Measurements from ENCODE around the gene TOMM40. TPM values are rescaled to one million over a fixed set of nuclear protein-coding genes. Genes with fewer than 3 reads are reported as not detected.
A peak's percentile ranks its signal among the peaks of the same experiment; 100 is the strongest.
"Not testable (repeated sequence)": the region's sequence is repeated elsewhere in the genome, so short reads cannot be mapped to it uniquely, and the experiment has no call there.

Gene TOMM40
- total RNA-seq, 1 experiment from 2014 or later, result 104 TPM

DNA sequence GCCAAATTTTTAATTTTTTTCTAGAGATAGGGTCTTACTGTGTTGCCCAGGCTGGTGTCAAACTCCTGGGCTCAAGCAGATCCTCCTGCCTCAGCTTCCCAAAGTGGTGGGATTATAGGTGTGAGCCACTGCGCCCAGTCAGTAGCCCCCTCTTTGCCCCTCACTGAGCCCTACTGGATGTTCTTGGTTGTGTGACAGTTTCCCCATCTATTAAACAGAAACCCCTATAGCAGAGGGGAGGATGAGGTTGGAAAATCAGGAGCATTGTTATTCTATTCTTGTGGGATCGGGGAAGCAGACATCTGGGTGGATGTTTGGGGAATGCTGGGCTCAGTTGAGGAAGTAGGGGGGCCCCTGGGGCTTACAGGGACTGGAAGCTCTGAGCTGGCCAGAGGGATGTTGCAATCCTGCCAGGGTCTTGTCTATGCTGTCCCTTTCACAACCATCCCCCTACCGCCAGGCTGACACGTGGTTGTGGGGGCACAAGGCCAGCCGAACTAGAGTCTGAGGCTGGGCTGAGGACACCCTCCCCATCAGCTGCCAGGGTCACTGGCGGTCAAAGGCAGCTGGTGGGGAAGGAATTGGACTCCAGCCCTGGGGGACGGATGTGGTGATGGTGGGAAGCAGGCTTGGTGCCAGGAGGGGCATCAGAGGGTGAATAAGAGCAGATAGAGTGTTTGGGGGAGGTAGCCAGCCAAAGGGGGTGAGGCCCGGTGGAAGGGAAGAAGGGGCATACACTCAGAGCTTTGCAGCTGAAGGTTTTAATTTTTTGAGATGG lies 34.2 kb downstream of the TOMM40 start:
- Histone ChIP-seq H3K27me3 (no peaks in the 10 kb centered on the region), H3K27ac (peak overlapping the region; percentile 48), H3K4me3 (no peak overlapping the region), H3K9me3 (replicated peaks) (no peaks in the 10 kb centered on the region), H3K4me1 (peaks cover 26% of the 10 kb centered on the region), H3K36me3 (no peaks in the 10 kb centered on the region)
- peak; percentile 95 for DNase-seq

DNA sequence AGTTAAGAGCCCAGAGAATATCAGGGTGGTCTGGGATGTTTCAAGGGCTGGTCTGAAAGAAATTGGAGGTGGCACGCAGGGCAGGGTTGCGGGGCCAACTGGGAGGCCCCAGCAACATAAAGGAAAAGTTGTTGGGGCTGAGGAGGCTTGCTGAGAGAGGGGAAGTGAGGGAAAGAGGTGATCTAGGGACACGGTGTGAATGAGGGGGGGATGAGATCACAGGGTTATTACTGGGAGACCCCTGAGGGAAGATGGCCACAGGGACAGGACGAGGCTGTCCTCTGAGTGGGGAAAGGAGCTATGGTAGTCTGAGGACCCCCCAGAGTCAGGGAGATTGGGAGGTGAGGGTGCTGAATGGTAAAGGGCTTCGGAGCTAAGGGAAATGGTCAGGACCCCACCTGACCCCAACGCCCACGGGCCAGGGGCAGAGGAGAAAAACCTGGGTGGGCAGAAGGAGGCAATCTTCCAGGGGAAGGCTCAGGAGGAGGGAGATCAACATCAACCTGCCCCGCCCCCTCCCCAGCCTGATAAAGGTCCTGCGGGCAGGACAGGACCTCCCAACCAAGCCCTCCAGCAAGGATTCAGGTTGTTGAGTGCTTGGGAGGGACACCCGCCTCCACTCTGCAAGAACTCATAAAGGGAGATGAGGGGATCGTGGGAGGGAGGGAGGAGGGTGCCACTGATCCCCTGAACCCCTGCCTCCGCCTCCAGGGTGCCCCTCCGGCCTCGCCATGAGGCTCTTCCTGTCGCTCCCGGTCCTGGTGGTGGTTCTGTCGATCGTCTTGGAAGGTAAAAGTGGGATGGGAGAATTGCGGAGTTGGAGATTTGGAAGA lies 35.4 kb downstream of the TOMM40 start:
- H3K36me3 ChIP-seq; H3K27me3 ChIP-seq; H3K27ac ChIP-seq; H3K9me3 ChIP-seq (replicated peaks): not testable (repeated sequence)
- Histone ChIP-seq H3K4me1 (peaks cover 26% of the 10 kb centered on the region), H3K4me3 (peak overlapping the region; percentile 36)
- peak in 1 of 2 experiments; percentile 39 for DNase-seq

GRCh38 chr19:44927746-44928145 lies 36.7 kb downstream of the TOMM40 start:
- Histone ChIP-seq H3K36me3 (no peaks in the 10 kb centered on the region), H3K27ac (no peak overlapping the region), H3K9me3 (replicated peaks) (no peaks in the 10 kb centered on the region), H3K4me1 (peaks cover 26% of the 10 kb centered on the region), H3K27me3 (no peaks in the 10 kb centered on the region), H3K4me3 (no peak overlapping the region)
- no peak for DNase-seq

- Histone ChIP-seq H3K36me3 (no peaks in the 10 kb centered on the region), H3K27me3 (no peaks in the 10 kb centered on the region; the same call in 1 of the 2 replicates)
Observed at GRCh38 chr19:44930088-44930487, 39.0 kb downstream of the TOMM40 start.

GRCh38 chr19:44931541-44931940 lies 40.5 kb downstream of the TOMM40 start:
- peaks cover under 1% of the 10 kb centered on the region for H3K4me1 ChIP-seq
- H3K9me3 ChIP-seq (replicated peaks), result no peaks in the 10 kb centered on the region
- H3K4me3 ChIP-seq, result no peak overlapping the region
- no peak overlapping the region for H3K27ac ChIP-seq
- no peaks in the 10 kb centered on the region; the same call in 1 of the 2 replicates for H3K27me3 ChIP-seq
- H3K36me3 ChIP-seq, result no peaks in the 10 kb centered on the region
- no peak for DNase-seq

More at GRCh38 chr19:44930088-44930487, 39.0 kb downstream of the TOMM40 start:
- H3K27ac ChIP-seq, result no peak overlapping the region
- no peak overlapping the region for H3K4me3 ChIP-seq
- no peak for DNase-seq
- peaks cover 15% of the 10 kb centered on the region for H3K4me1 ChIP-seq
- no peaks in the 10 kb centered on the region for H3K9me3 ChIP-seq (replicated peaks)

DNA sequence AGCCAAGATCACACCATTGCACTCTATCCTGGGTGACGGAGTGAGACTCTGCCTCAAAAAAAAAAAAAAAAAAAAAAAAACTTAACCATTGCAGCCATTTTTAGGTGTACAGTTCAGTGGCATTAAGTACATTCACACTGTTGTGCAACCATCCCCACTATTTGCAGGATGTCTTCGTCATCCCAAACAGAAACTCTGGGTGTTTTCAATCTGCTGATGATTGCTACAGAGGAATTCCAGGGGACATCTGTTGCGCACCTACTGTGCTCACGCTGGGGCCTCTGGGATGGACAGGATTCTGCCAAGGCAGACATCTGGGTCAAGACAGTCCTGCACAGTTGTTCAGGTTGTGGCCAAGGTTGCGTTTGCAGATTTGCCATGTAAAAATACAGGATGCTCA lies 48.6 kb downstream of the TOMM40 start:
- H3K9me3 ChIP-seq (replicated peaks), result no peaks in the 10 kb centered on the region

DNA sequence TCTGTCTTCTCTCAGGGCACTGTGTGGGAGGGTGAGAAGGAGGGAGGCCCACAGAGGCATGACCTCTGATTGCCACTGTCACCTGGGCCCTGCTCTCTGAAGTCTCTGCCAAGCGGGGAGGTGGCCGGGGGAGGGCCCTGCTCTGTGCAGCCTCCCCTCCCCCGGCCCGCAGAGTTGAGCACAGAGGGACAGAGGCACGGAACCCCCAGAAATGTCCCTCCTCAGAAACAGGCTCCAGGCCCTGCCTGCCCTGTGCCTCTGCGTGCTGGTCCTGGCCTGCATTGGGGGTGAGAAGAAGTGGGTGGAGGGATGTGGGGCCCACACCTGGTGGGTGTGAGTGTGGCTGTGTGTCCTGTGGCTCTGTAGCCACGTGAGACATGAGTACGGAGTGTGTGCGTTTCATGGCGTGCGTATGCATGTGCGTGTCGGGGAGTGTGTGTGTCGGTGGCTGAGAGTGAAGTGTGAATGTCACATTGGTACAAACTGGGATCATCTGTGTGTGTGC lies 51.1 kb downstream of the TOMM40 start, which contains the start of gene APOC4:
Gene APOC4 (plus strand): TSS at position 171 of the 505 bp plus-strand sequence. CDS start 41 bp downstream, at position 212.
- no peaks in the 10 kb centered on the region for H3K4me1 ChIP-seq
- H3K36me3 ChIP-seq, result no peaks in the 10 kb centered on the region
- H3K9me3 ChIP-seq (replicated peaks), result no peaks in the 10 kb centered on the region
- H3K4me3 ChIP-seq, result no peak within 1 kb of the TSS
- no peak within 1 kb of the TSS for H3K27ac ChIP-seq
- no peaks in the 10 kb centered on the region for H3K27me3 ChIP-seq
- DNase-seq, result no peak

More for the DNA sequence above, 48.6 kb downstream of the TOMM40 start:
- Histone ChIP-seq H3K4me3 (no peak overlapping the region), H3K27me3 (no peaks in the 10 kb centered on the region; the same call in 1 of the 2 replicates), H3K27ac (no peak overlapping the region), H3K36me3 (no peaks in the 10 kb centered on the region), H3K4me1 (no peaks in the 10 kb centered on the region)
- no peak for DNase-seq

GRCh38 chr19:44943801-44944249 lies 52.8 kb downstream of the TOMM40 start:
- H3K9me3 ChIP-seq (replicated peaks), result no peaks in the 10 kb centered on the region
- no peak overlapping the region for H3K27ac ChIP-seq
- DNase-seq, result no peak
- H3K4me3 ChIP-seq, result no peak overlapping the region
- no peaks in the 10 kb centered on the region for H3K4me1 ChIP-seq
- no peaks in the 10 kb centered on the region for H3K36me3 ChIP-seq
- no peaks in the 10 kb centered on the region for H3K27me3 ChIP-seq

DNA sequence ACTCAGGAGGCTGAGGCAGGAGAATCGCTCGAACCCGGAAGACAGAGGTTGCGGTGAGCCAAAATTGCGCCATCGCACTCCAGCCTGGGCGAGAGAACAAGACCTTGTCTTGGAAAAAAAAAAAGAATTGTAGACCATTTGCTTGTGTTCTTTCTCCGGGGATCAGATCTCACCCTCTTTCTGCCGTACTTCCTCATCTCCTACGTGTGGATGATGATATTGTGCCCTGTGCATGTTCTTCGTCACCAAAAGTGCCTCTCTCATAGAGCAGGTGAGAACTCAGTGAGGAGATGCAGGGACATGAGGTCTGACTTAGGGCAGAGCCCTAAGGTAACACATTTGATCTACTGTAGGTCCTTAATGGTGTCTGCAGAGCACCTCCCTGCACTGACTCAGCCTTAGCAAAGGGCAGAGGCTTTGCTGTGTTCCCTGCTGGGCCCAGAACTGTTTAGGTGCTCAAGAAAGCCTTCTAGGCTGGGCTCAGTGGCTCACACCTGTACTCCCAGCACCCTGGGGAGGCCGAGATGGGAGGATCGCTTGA lies 56.1 kb downstream of the TOMM40 start:
- no peaks in the 10 kb centered on the region for H3K36me3 ChIP-seq
- H3K27me3 ChIP-seq, result no peaks in the 10 kb centered on the region
- no peak overlapping the region for H3K4me3 ChIP-seq
- H3K4me1 ChIP-seq, result no peaks in the 10 kb centered on the region
- no peak overlapping the region for H3K27ac ChIP-seq
- H3K9me3 ChIP-seq (replicated peaks), result no peaks in the 10 kb centered on the region
- no peak for DNase-seq

DNA sequence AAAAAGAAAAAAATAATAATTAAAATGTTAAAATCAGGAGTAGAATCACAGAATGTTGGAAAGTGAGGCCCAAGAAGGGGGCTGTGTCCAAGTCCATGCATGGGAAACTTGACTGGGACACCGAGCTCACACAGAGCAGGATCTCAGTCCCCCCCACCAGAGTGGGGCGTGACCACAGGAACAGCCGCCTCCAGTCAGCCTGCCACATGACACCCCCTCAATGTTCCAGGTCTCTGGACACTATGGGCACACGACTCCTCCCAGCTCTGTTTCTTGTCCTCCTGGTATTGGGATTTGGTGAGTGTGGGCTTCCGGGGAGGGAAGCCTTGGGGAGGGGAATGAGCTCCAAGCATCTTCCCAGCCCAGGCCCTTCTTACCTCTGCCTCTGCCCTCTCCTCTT lies 57.2 kb downstream of the TOMM40 start:
- no peaks in the 10 kb centered on the region for H3K27me3 ChIP-seq
- DNase-seq, result peak; percentile 15 to 28
- no peaks in the 10 kb centered on the region for H3K4me1 ChIP-seq

GRCh38 chr19:44948763-44949374 lies 57.8 kb downstream of the TOMM40 start:
- DNase-seq, result no peak
- Histone ChIP-seq H3K27me3 (no peaks in the 10 kb centered on the region), H3K4me3 (no peak overlapping the region), H3K4me1 (no peaks in the 10 kb centered on the region), H3K27ac (no peak overlapping the region), H3K36me3 (no peaks in the 10 kb centered on the region), H3K9me3 (replicated peaks) (no peaks in the 10 kb centered on the region)

More for the DNA sequence above, 57.2 kb downstream of the TOMM40 start:
- no peak overlapping the region for H3K27ac ChIP-seq
- no peaks in the 10 kb centered on the region for H3K9me3 ChIP-seq (replicated peaks)
- no peak overlapping the region for H3K4me3 ChIP-seq
- no peaks in the 10 kb centered on the region for H3K36me3 ChIP-seq

DNA sequence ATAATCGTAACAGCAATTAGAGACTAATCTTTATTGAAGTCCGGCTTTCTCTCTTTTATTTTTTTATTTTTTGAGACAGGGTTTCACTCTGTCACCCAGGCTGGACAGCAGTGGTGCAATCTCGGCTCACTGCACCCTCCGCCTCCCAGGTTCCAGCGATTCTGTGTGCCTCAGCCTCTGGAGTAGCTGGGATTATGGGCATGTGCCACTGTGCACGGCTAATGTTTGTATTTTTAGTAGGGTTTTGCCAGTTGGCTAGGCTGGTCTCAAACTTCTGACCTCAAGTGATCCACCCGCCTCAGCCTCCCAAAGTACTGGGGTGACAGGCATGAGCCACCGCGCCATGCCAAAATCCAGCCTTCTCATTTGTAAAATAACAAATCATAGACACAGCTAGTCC lies 58.5 kb downstream of the TOMM40 start:
- Histone ChIP-seq H3K36me3 (no peaks in the 10 kb centered on the region), H3K4me3 (no peak overlapping the region), H3K9me3 (replicated peaks) (no peaks in the 10 kb centered on the region), H3K4me1 (no peaks in the 10 kb centered on the region), H3K27me3 (no peaks in the 10 kb centered on the region), H3K27ac (no peak overlapping the region)
- DNase-seq, result no peak

DNA sequence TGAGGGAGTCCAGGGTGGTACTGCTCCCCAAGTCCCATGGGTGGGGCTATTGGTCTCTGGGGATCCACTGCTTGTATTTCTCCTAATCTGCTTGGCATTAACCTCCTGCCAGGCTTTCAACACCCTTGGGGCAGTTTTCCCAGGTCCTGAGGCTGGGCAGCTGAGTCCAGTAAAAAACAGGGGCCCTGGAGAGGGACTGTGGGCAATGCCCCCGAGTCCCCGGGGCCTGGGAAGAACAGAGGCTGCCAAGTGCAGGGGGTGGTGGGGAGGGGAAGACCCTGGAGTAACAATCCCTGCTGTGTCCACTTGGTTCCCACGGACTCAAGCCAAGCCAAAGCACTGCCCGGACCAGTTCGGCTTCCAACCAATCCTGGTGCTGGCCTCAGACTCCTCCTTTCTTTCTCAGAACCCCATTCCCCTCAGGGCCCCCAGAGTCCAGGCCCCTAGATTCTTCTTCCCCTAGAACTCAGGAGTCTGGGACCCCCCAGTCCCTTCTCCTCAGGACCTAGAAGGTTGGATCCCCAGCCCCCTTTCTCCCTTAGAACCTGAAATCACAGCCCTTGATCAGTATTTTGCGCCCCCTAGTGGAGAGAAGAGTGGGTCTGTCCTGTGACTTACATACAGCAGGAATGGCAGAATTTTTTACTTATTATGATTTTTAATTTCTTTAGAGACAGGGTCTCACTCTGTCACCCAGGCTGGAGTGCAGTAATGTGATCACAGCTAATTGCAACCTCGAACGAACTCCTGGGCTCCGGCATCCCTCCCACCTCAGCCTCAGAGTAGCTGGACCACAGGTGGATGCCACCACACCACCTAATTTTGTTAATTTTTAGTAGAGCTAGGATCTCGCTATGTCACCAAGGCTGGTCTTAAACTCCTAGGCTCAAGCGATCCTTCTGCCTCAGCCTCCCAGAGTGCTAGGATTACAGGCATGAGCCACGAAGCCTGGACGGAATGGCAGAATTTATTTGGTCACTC lies 60.4 kb downstream of the TOMM40 start:
- peak; percentile 77 to 90 for DNase-seq

More for the DNA sequence above, 60.4 kb downstream of the TOMM40 start:
- no peaks in the 10 kb centered on the region for H3K27me3 ChIP-seq
- H3K4me3 ChIP-seq, result no peak overlapping the region
- H3K27ac ChIP-seq, result no peak overlapping the region
- no peaks in the 10 kb centered on the region for H3K9me3 ChIP-seq (replicated peaks)
- no peaks in the 10 kb centered on the region for H3K36me3 ChIP-seq
- peaks cover 5% of the 10 kb centered on the region; the same call in 1 of the 2 replicates for H3K4me1 ChIP-seq

Data from SJCRH30 (cell line).